ENCODE results near the gene QPCTL.

The QPCTL gene

GRCh38 chr19:45753548-45753947 lies 61.1 kb downstream of the QPCTL start:
- no peak overlapping the region for H3K4me3 ChIP-seq (IDR thresholded peaks at IDR 0.05; ENCODE audit: insufficient read depth, low read depth, low read length)
- H2AFZ ChIP-seq (ENCODE audit: low read depth), result no peak overlapping the region
- no peaks in the 10 kb centered on the region for H3K79me2 ChIP-seq (ENCODE audit: insufficient read depth, low read depth)
- H4K20me1 ChIP-seq (ENCODE audit: insufficient read depth), result no peaks in the 10 kb centered on the region
- H3K36me3 ChIP-seq (ENCODE audit: insufficient read depth), result no peaks in the 10 kb centered on the region
- TF ChIP-seq CTCF (conservative IDR thresholded peaks at IDR 0.05; ENCODE audit: low read depth, low read length), result no peak
- no peak overlapping the region for H3K9ac ChIP-seq
- no peaks in the 10 kb centered on the region for H3K4me1 ChIP-seq (ENCODE audit: low read depth, poor library complexity, severe bottlenecking)
- no peak overlapping the region for H3K4me2 ChIP-seq
- no peaks in the 10 kb centered on the region for H3K27me3 ChIP-seq (ENCODE audit: insufficient read depth, low read depth)
- H3K27ac ChIP-seq, result no peak overlapping the region
